Stimulated activated CD4-positive, alpha-beta T cell treated with anti-CD3 and anti-CD28 coated beads, Interleukin-2, amount 100 ng/mL, for 24 hours (primary cell): ENCODE measurements around the gene DNAI2.

Experiments
- DNase-seq, 2 donors: peaks; one replicate each; pipeline ENCODE4 v3.0.0-alpha.2; 2020

The DNAI2 gene

GRCh38 chr17:74307984-74308773 is 34.1 kb downstream of the DNAI2 start:
- DNase-seq: no peak

GRCh38 chr17:74309902-74310301 is 35.9 kb downstream of the DNAI2 start:
- DNase-seq: no peak

- DNase-seq: no peak
Observed at GRCh38 chr17:74314877-74315276, 40.8 kb downstream of the DNAI2 start.

GRCh38 chr17:74316220-74316619 is 42.2 kb downstream of the DNAI2 start:
- no peak for DNase-seq

GRCh38 chr17:74317071-74317470 is 43.0 kb downstream of the DNAI2 start:
- DNase-seq: no peak

GRCh38 chr17:74318391-74318790 is 44.4 kb downstream of the DNAI2 start:
- DNase-seq: no peak

- DNase-seq: no peak
Observed at GRCh38 chr17:74324521-74324920, 50.5 kb downstream of the DNAI2 start.

GRCh38 chr17:74325376-74325742 is 51.3 kb downstream of the DNAI2 start:
- DNase-seq: no peak

- DNase-seq: peak; percentile 54 to 70
Observed at GRCh38 chr17:74325743-74326379, 51.8 kb downstream of the DNAI2 start, which contains the start of gene KIF19. Gene KIF19 (plus strand): TSS chr17:74326226. CDS start chr17:74326350, 124 bp downstream.

GRCh38 chr17:74326506-74326905 is 52.5 kb downstream of the DNAI2 start:
- DNase-seq: no peak

- no peak for DNase-seq
Observed at GRCh38 chr17:74328487-74328886, 54.5 kb downstream of the DNAI2 start.

GRCh38 chr17:74329378-74329777 is 55.3 kb downstream of the DNAI2 start:
- no peak for DNase-seq

- no peak for DNase-seq
Observed at GRCh38 chr17:74330446-74330845, 56.4 kb downstream of the DNAI2 start.

- no peak for DNase-seq
Observed at GRCh38 chr17:74332017-74332650, 58.1 kb downstream of the DNAI2 start.

GRCh38 chr17:74332763-74333283 is 58.8 kb downstream of the DNAI2 start:
- no peak for DNase-seq

GRCh38 chr17:74334393-74335039 is 60.5 kb downstream of the DNAI2 start:
- no peak for DNase-seq

GRCh38 chr17:74335529-74336062 is 61.6 kb downstream of the DNAI2 start:
- no peak for DNase-seq

- no peak for DNase-seq
Observed at GRCh38 chr17:74336307-74336706, 62.3 kb downstream of the DNAI2 start.

- DNase-seq: no peak
Observed at GRCh38 chr17:74337834-74338500, 63.9 kb downstream of the DNAI2 start.

- DNase-seq: no peak
Observed at GRCh38 chr17:74339537-74340195, 65.6 kb downstream of the DNAI2 start.

- DNase-seq: no peak
Observed at GRCh38 chr17:74340470-74341023, 66.5 kb downstream of the DNAI2 start.
